ENCODE data around the gene KLHDC4. TPM values are rescaled to one million over a fixed set of nuclear protein-coding genes. Genes with fewer than 3 reads are reported as not detected.

The KLHDC4 gene
- total RNA-seq, 1 experiment from 2014 or later, result 76.2 TPM

GRCh38 chr16:87671221-87671620, 94.6 kb downstream of the KLHDC4 start:
- Histone ChIP-seq H4K5ac (ENCODE audit: insufficient read length, low read depth, low read length) (no peak overlapping the region), H3K56ac (ENCODE audit: insufficient read length, low read depth, low read length) (no peak overlapping the region), H3K79me2 (ENCODE audit: insufficient read depth, low read length) (no peaks in the 10 kb centered on the region), H3K4me2 (ENCODE audit: insufficient read depth, insufficient read length, low read length) (no peak overlapping the region), H2BK20ac (ENCODE audit: low read depth, low read length, poor library complexity, severe bottlenecking) (no peak overlapping the region), H3K27me3 (ENCODE audit: insufficient read depth, low read length) (no peaks in the 10 kb centered on the region), H3K23ac (ENCODE audit: insufficient read length, low read depth, low read length) (no peak overlapping the region), H2BK15ac (ENCODE audit: low read depth, low read length) (no peak overlapping the region), H3K23me2 (ENCODE audit: insufficient read length, low read depth, low read length, poor library complexity, severe bottlenecking) (peaks cover 4% of the 10 kb centered on the region), H3K79me1 (ENCODE audit: insufficient read depth, low read depth, low read length, poor library complexity, severe bottlenecking) (no peaks in the 10 kb centered on the region), H3K9me3 (ENCODE audit: control insufficient read depth, low read depth, low read length) (no peaks in the 10 kb centered on the region), H2BK12ac (ENCODE audit: insufficient read length, low read depth, low read length) (no peak overlapping the region), H3T11ph (ENCODE audit: low read length) (no peak overlapping the region), H3K18ac (ENCODE audit: insufficient read length, low read depth, low read length) (no peak overlapping the region), H4K8ac (replicated peaks; ENCODE audit: insufficient read length, low read depth, low read length) (no peak overlapping the region), H2AFZ (ENCODE audit: low read length) (no peak overlapping the region), H3K27ac (ENCODE audit: insufficient read length, low read depth, low read length) (no peak overlapping the region), H2BK5ac (ENCODE audit: insufficient read length, low read length) (no peak overlapping the region), H4K91ac (ENCODE audit: insufficient read length, low read depth, low read length) (no peak overlapping the region), H4K20me1 (ENCODE audit: control insufficient read depth, insufficient read depth, insufficient read length) (no peaks in the 10 kb centered on the region), H2BK120ac (ENCODE audit: low read depth, low read length, poor library complexity, severe bottlenecking) (no peak overlapping the region), H3K4me1 (ENCODE audit: insufficient read depth, low read length) (no peaks in the 10 kb centered on the region), H3K9ac (ENCODE audit: extremely low read depth, insufficient read length, low read length) (no peak overlapping the region), H3K4ac (ENCODE audit: low read depth, low read length) (no peak overlapping the region), H2AK5ac (ENCODE audit: insufficient read length, low read length) (no peak overlapping the region), H3K14ac (ENCODE audit: insufficient read depth, low read length) (no peak overlapping the region)
- no peaks in the 10 kb centered on the region for H3K27me3 Mint-ChIP-seq (ENCODE audit: low read depth)
- H3K27ac Mint-ChIP-seq, result no peak overlapping the region
- H3K4me1 Mint-ChIP-seq, result peaks cover 8 to 21% of the 10 kb centered on the region in 2 experiments
- no peaks in the 10 kb centered on the region for H3K36me3 Mint-ChIP-seq (ENCODE audit: insufficient read depth in 1 of 3, low read depth in 3 of 3)
- no CpG with 5 or more reads among the region's 13 CpGs for WGBS (ENCODE audit: extremely low coverage, insufficient read length, low lambda C conversion rate)
- H3K9me3 Mint-ChIP-seq, result no peaks in the 10 kb centered on the region
- no peak overlapping the region for H3K4me3 Mint-ChIP-seq
- DNase-seq, result no peak
- no peak for TF ChIP-seq CTCF (conservative IDR thresholded peaks at IDR 0.05)

Data from H9 (cell line).